ENCODE measurements around the gene PCDHGB2. TPM values are rescaled to one million over a fixed set of nuclear protein-coding genes. Genes with fewer than 3 reads are reported as not detected.

PCDHGB2 gene
- total and polyA plus RNA-seq, 2 of the 8 experiments (the other 6 are each of a cell fraction or from before 2014, with no cell fraction given), result 1.9 to 2.9 TPM

DNA sequence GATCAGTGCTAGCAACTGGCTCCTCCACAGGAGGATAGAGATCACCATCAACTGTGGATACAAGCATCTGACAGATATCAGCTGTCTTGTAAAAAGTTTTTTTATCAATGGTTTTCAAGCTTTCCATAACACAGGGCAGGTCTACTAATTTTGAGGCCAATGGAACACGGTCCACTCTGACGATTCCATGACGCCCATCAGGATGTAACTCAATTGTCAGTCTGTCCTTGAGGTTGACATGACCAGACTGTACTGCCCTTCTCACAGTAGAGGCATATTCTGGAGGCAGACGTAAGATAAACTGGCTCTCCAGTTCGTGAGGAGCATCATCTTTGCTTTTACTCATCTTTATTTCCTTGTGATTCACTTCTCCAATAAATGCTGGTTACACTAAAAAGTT lies 40.1 kb upstream of the PCDHGB2 start (continued):
- no peak for TF ChIP-seq RNF2 (IDR thresholded peaks at IDR 0.05; ENCODE audit: borderline replicate concordance, low read depth, low read length, missing control alignments, poor library complexity, severe bottlenecking)
- TF ChIP-seq SAP30 (IDR thresholded peaks at IDR 0.05; ENCODE audit: insufficient read depth, insufficient replicate concordance, low read length), result no peak
- TF ChIP-seq MAFK (IDR thresholded peaks at IDR 0.05; ENCODE audit: low read depth, low read length), result no peak
- no peak for TF ChIP-seq EZH2 (IDR thresholded peaks at IDR 0.05; ENCODE audit: low read depth, low read length, severe bottlenecking)
- no peak for TF ChIP-seq BRCA1 (IDR thresholded peaks at IDR 0.05; ENCODE audit: low read depth, low read length)

All from H1 (cell line).